Myocyte (in vitro differentiated cells): ENCODE results near the gene CCL8. TPM values are rescaled to one million over a fixed set of nuclear protein-coding genes. Genes with fewer than 3 reads are reported as not detected.
A peak's percentile ranks its signal among the peaks of the same experiment; 100 is the strongest.

ENCODE experiments used
- DNase-seq: peaks from one replicate; pipeline ENCODE4 v3.0.0-alpha.2; 2012; ENCODE audit warnings: low read depth
- polyA plus RNA-seq: library from polyadenylated mRNA; unstranded; fragments of >200 nt; gene quantifications from one replicate; pipeline ENCODE4 v1.2.1, GENCODE V29; 2012; ENCODE audit warnings: missing spikeins
- total RNA-seq: library from RNA; depleted of rRNA; stranded (reverse); fragments of >200 nt; gene quantifications from 2 replicates; pipeline ENCODE4 v1.2.3, GENCODE V29; 2014

Gene CCL8
- not detected in 2 replicates for total RNA-seq
- not detected for polyA plus RNA-seq

GRCh38 chr17:34319039-34319483 is at the start of gene CCL8:
Gene CCL8, plus strand, starts transcription at chr17:34319435. Its CDS starts 67 bp downstream, at chr17:34319502.
- DNase-seq, result no peak

GRCh38 chr17:34269969-34270368 is 49.3 kb upstream of the CCL8 start, which contains the start of gene CCL7:
Gene CCL7, plus strand, starts transcription at chr17:34270221. Its CDS starts 70 bp downstream, at chr17:34270291.
- DNase-seq, result no peak

- DNase-seq, result no peak
Observed at GRCh38 chr17:34275881-34276280, 43.4 kb upstream of the CCL8 start.

- DNase-seq, result no peak
Observed at GRCh38 chr17:34276826-34277225, 42.4 kb upstream of the CCL8 start.

GRCh38 chr17:34283571-34283970 is 35.7 kb upstream of the CCL8 start:
- DNase-seq, result no peak

- no peak for DNase-seq
Observed at GRCh38 chr17:34285286-34285792, 33.9 kb upstream of the CCL8 start, which contains the start of gene CCL11. Gene CCL11, plus strand, starts transcription at chr17:34285742. Its CDS starts 67 bp downstream, at chr17:34285809.

- DNase-seq, result no peak
Observed at GRCh38 chr17:34287875-34288274, 31.4 kb upstream of the CCL8 start.

- DNase-seq, result no peak
Observed at GRCh38 chr17:34290586-34290985, 28.6 kb upstream of the CCL8 start.

- no peak for DNase-seq
Observed at GRCh38 chr17:34291721-34292348, 27.4 kb upstream of the CCL8 start.

- DNase-seq, result no peak
Observed at GRCh38 chr17:34299027-34299426, 20.2 kb upstream of the CCL8 start.

- no peak for DNase-seq
Observed at GRCh38 chr17:34299956-34300577, 19.2 kb upstream of the CCL8 start.

GRCh38 chr17:34300652-34301370 is 18.4 kb upstream of the CCL8 start:
- peak; percentile 1 for DNase-seq

GRCh38 chr17:34301986-34302385 is 17.2 kb upstream of the CCL8 start:
- DNase-seq, result no peak

- DNase-seq, result no peak
Observed at GRCh38 chr17:34302636-34303035, 16.6 kb upstream of the CCL8 start.

- no peak for DNase-seq
Observed at GRCh38 chr17:34303606-34304005, 15.6 kb upstream of the CCL8 start.

- no peak for DNase-seq
Observed at GRCh38 chr17:34305061-34305460, 14.2 kb upstream of the CCL8 start.

GRCh38 chr17:34305606-34306005 is 13.6 kb upstream of the CCL8 start:
- DNase-seq, result no peak

- DNase-seq, result peak; percentile 9
Observed at GRCh38 chr17:34306466-34306865, 12.8 kb upstream of the CCL8 start.

GRCh38 chr17:34307110-34307509 is 12.1 kb upstream of the CCL8 start:
- peak; percentile 11 for DNase-seq

- DNase-seq, result no peak
Observed at GRCh38 chr17:34308371-34308770, 10.9 kb upstream of the CCL8 start.

GRCh38 chr17:34311291-34311690 is 7.9 kb upstream of the CCL8 start:
- no peak for DNase-seq

GRCh38 chr17:34312080-34312479 is 7.2 kb upstream of the CCL8 start:
- no peak for DNase-seq
